Measurements from ENCODE around the gene PCCA.

Gene PCCA

DNA sequence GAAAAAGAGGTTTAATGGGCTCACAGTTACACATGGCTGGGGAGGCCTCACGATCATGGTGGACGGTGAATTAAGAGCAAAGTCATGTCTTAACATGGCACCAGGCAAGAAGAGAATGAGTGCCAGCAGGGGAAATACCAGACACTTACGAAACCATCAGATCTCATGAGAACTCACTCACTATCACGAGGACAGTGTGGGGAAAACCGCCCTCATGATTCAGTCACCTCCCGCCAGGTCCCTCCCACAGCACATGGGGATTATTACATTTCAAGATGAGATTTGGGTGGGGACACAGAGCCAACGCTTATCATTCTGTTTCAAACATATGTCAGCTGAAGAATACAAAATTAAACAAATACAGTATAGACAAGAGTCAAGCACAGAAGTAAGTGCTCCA is 165.1 kb downstream of the PCCA start:
- Histone ChIP-seq H3K4me2 (ENCODE audit: low read depth, low read length, poor library complexity, severe bottlenecking) (no peak overlapping the region), H3K9ac (ENCODE audit: low read length) (no peak overlapping the region), H4K20me1 (ENCODE audit: low read depth, low read length) (no peaks in the 10 kb centered on the region), H3F3A (ENCODE audit: insufficient read depth) (no peaks in the 10 kb centered on the region), H3K9me2 (replicated peaks; ENCODE audit: insufficient read depth, low read length) (no peaks in the 10 kb centered on the region), H3K79me2 (ENCODE audit: insufficient read depth, low read length) (no peaks in the 10 kb centered on the region), H3K27ac (ENCODE audit: low read depth, low read length) (no peak overlapping the region), H2AFZ (ENCODE audit: low read depth, low read length, severe bottlenecking) (no peak overlapping the region), H3K36me3 (ENCODE audit: low read length) (no peaks in the 10 kb centered on the region), H3K4me3 (ENCODE audit: insufficient read depth, low read length, poor library complexity, severe bottlenecking) (no peak overlapping the region), H3K9me3 (ENCODE audit: insufficient read depth, low read length) (no peaks in the 10 kb centered on the region), H3K27me3 (ENCODE audit: low read length) (no peaks in the 10 kb centered on the region)
- no peak for TF ChIP-seq EZH2phosphoT487 (conservative IDR thresholded peaks at IDR 0.05; ENCODE audit: low read length)
- TF ChIP-seq, protein P1, sequence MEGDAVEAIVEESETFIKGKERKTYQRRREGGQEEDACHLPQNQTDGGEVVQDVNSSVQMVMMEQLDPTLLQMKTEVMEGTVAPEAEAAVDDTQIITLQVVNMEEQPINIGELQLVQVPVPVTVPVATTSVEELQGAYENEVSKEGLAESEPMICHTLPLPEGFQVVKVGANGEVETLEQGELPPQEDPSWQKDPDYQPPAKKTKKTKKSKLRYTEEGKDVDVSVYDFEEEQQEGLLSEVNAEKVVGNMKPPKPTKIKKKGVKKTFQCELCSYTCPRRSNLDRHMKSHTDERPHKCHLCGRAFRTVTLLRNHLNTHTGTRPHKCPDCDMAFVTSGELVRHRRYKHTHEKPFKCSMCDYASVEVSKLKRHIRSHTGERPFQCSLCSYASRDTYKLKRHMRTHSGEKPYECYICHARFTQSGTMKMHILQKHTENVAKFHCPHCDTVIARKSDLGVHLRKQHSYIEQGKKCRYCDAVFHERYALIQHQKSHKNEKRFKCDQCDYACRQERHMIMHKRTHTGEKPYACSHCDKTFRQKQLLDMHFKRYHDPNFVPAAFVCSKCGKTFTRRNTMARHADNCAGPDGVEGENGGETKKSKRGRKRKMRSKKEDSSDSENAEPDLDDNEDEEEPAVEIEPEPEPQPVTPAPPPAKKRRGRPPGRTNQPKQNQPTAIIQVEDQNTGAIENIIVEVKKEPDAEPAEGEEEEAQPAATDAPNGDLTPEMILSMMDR (IDR thresholded peaks at IDR 0.05; ENCODE audit: insufficient read depth, low read length, poor library complexity, severe bottlenecking), result no peak

DNA sequence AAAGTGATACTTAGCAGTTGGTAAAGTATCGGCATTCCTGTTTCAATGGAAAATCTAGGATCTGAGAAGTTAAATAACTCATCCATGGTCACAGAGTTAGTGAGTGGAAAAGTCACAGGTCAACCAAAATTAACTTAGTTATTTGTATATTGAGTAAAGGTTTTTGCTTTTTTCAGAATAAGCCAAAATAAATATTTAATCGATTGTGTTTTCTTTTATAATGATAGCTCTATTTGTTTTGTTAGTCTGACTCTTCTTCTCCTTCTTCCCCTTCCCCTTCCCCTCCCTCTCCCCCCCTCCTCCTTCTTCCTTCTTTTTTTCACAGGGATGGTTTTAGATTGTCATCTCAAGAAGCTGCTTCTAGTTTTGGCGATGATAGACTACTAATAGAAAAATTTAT is 173.5 kb downstream of the PCCA start:
- H3K27ac ChIP-seq (ENCODE audit: low read depth, low read length), result no peak overlapping the region
- H3K4me2 ChIP-seq (ENCODE audit: low read depth, low read length, poor library complexity, severe bottlenecking), result no peak overlapping the region
- H2AFZ ChIP-seq (ENCODE audit: low read depth, low read length, severe bottlenecking), result no peak overlapping the region
- no peaks in the 10 kb centered on the region for H3F3A ChIP-seq (ENCODE audit: insufficient read depth)
- no peaks in the 10 kb centered on the region for H3K79me2 ChIP-seq (ENCODE audit: insufficient read depth, low read length)
- H3K9me3 ChIP-seq (ENCODE audit: insufficient read depth, low read length), result no peaks in the 10 kb centered on the region
- H3K27me3 ChIP-seq (ENCODE audit: low read length), result no peaks in the 10 kb centered on the region
- no peaks in the 10 kb centered on the region for H4K20me1 ChIP-seq (ENCODE audit: low read depth, low read length)
- H3K9me2 ChIP-seq (replicated peaks; ENCODE audit: insufficient read depth, low read length), result no peaks in the 10 kb centered on the region
- no peaks in the 10 kb centered on the region for H3K36me3 ChIP-seq (ENCODE audit: low read length)
- H3K9ac ChIP-seq (ENCODE audit: low read length), result no peak overlapping the region
- TF ChIP-seq, protein P1 (IDR thresholded peaks at IDR 0.05; ENCODE audit: insufficient read depth, low read length, poor library complexity, severe bottlenecking), result no peak
- no peak for TF ChIP-seq EZH2phosphoT487 (conservative IDR thresholded peaks at IDR 0.05; ENCODE audit: low read length)
- H3K4me3 ChIP-seq (ENCODE audit: insufficient read depth, low read length, poor library complexity, severe bottlenecking), result no peak overlapping the region

DNA sequence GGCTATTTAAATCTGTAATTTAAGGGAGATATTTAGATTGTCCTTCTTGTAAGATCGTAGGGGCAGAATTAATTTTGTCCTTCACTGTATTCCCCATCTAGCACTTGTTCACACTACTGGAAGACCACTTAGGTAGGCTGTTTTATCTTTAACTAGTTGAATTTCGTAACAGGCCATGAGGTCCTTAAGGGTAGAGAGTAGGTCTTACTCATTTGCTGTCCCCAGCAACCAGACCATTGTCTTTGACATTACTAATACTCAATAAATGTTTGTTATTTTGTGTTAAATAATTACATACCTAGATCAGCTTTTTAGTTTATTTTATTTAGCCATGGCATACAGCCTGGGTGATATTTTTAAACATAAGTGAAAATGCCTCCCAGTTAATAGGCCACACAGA is 177.1 kb downstream of the PCCA start:
- H3K27me3 ChIP-seq (ENCODE audit: low read length), result no peaks in the 10 kb centered on the region
- H3K4me2 ChIP-seq (ENCODE audit: low read depth, low read length, poor library complexity, severe bottlenecking), result no peak overlapping the region
- no peaks in the 10 kb centered on the region for H3K79me2 ChIP-seq (ENCODE audit: insufficient read depth, low read length)
- no peak overlapping the region for H3K9ac ChIP-seq (ENCODE audit: low read length)
- H3K9me3 ChIP-seq (ENCODE audit: insufficient read depth, low read length), result no peaks in the 10 kb centered on the region
- no peaks in the 10 kb centered on the region for H3K36me3 ChIP-seq (ENCODE audit: low read length)
- no peak overlapping the region for H2AFZ ChIP-seq (ENCODE audit: low read depth, low read length, severe bottlenecking)
- no peak overlapping the region for H3K4me3 ChIP-seq (ENCODE audit: insufficient read depth, low read length, poor library complexity, severe bottlenecking)
- TF ChIP-seq, protein P1 (IDR thresholded peaks at IDR 0.05; ENCODE audit: insufficient read depth, low read length, poor library complexity, severe bottlenecking), result no peak
- TF ChIP-seq EZH2phosphoT487 (conservative IDR thresholded peaks at IDR 0.05; ENCODE audit: low read length), result no peak
- no peaks in the 10 kb centered on the region for H3F3A ChIP-seq (ENCODE audit: insufficient read depth)
- H3K9me2 ChIP-seq (replicated peaks; ENCODE audit: insufficient read depth, low read length), result no peaks in the 10 kb centered on the region
- H4K20me1 ChIP-seq (ENCODE audit: low read depth, low read length), result no peaks in the 10 kb centered on the region
- H3K27ac ChIP-seq (ENCODE audit: low read depth, low read length), result no peak overlapping the region
